HepG2 (cell line): Measurements from ENCODE around the gene TAS2R13. TPM values are rescaled to one million over a fixed set of nuclear protein-coding genes. Genes with fewer than 3 reads are reported as not detected.

Source experiments
- ATAC-seq: fragments of 200-7000 bp; cut with Tn5 transposase; 3 replicates; pipeline ENCODE4 v1.9.1; 2020; ENCODE audit warnings: mild to moderate bottlenecking, moderate library complexity
- BruUV-seq: library from RNA; stranded (reverse); fragments of 400-500 nt; replicated peaks from 2 replicates; lab custom pipeline; 2021; lab: Mats Ljungman, UMichigan
- CTCF ChIA-PET: fragments of 300-600 bp; formaldehyde crosslinking; extraction: SDS; loops from one replicate; lab custom pipeline; 2021; ENCODE audit warnings: low total read pairs, inconsistent platforms, low intra/inter-chr PET ratio; lab: Yijun Ruan, JAX
- POLR2A ChIA-PET: fragments of 350-600 bp; sonication (Branson Sonifier 250); formaldehyde crosslinking; loops from one replicate; lab custom pipeline; 2020; ENCODE audit warnings: antibody characterized with exemption, inconsistent platforms; lab: Yijun Ruan, JAX
- DNase-seq: peaks from one replicate; pipeline ENCODE4 v3.0.0-alpha.2; 2015; ENCODE audit warnings: low spot score
- FAIRE-seq: peaks from 3 replicates; lab custom pipeline; 2011; peaks lifted over from hg19 to GRCh38; lab: Jason Lieb, UNC
- H2AFZ ChIP-seq: one replicate; pipeline ENCODE4 v1.6.1; 2011; ENCODE audit warnings: low read length, inconsistent platforms
- H3K27ac ChIP-seq: fragments of 300-600 bp; 3 replicates; pipeline ENCODE4 v1.8.0; 2011; ENCODE audit warnings: mixed run types, mild to moderate bottlenecking, mixed read lengths, low read length, inconsistent platforms; ENCODE audit not compliant: insufficient read depth; ENCODE audit errors: extremely low read length
- H3K27me3 ChIP-seq, 2 experiments: fragments of 200-600 bp in 1 of 2; 2 replicates in 1 of 2; 3 replicates in 1 of 2; pipeline versions ENCODE4 v1.6.0 to v1.8.0; 2011; ENCODE audit warnings: low read length in 2 of 2, mild to moderate bottlenecking in 2 of 2, moderate library complexity in 2 of 2, inconsistent platforms in 1 of 2; ENCODE audit not compliant: insufficient read depth in 2 of 2, control insufficient read depth in 1 of 2
- H3K36me3 ChIP-seq, 2 experiments: fragments of 200-600 bp in 1 of 2; replicated peaks in 1 of 2; 2 replicates in 1 of 2; 3 replicates in 1 of 2; pipeline versions ENCODE4 v1.5.1 to v1.8.0; 2011; ENCODE audit warnings: low read length in 2 of 2, inconsistent platforms in 1 of 2; ENCODE audit not compliant: insufficient read depth in 2 of 2, control insufficient read depth in 1 of 2
- H3K4me1 ChIP-seq: 2 replicates; pipeline ENCODE4 v1.5.1; 2012; ENCODE audit warnings: low read length, inconsistent platforms; ENCODE audit not compliant: insufficient read depth
- H3K4me2 ChIP-seq: 2 replicates; pipeline ENCODE4 v1.6.0; 2011; ENCODE audit warnings: low read depth, low read length, inconsistent platforms
- H3K4me3 ChIP-seq, 3 experiments: fragments of 200-600 bp in 1 of 3; sonication (generic), shearing (Covaris generic) in 1 of 3; replicated peaks in 1 of 3; 2 replicates each; pipeline ENCODE4 v1.5.1; 2011 to 2016; ENCODE audit warnings: low read length in 3 of 3, inconsistent platforms in 2 of 3, low read depth in 2 of 3, mild to moderate bottlenecking in 2 of 3, control low read depth in 1 of 3, mixed read lengths in 1 of 3; ENCODE audit not compliant: insufficient read depth in 1 of 3
- H3K79me2 ChIP-seq: one replicate; pipeline ENCODE4 v1.6.1; 2011; ENCODE audit warnings: low read length, inconsistent platforms; ENCODE audit not compliant: insufficient read depth
- H3K9ac ChIP-seq: 2 replicates; pipeline ENCODE4 v1.6.0; 2011; ENCODE audit warnings: mild to moderate bottlenecking, low read depth, low read length, inconsistent platforms; ENCODE audit not compliant: insufficient read depth
- H3K9me3 ChIP-seq: 2 replicates; pipeline ENCODE4 v1.5.1; 2012; ENCODE audit warnings: mild to moderate bottlenecking, low read length
- H4K20me1 ChIP-seq: 2 replicates; pipeline ENCODE4 v1.6.0; 2011; ENCODE audit warnings: inconsistent platforms, mild to moderate bottlenecking, low read length, moderate library complexity; ENCODE audit not compliant: insufficient read depth
- CEBPG ChIP-seq: IDR thresholded peaks from 2 replicates; pipeline ENCODE4 v1.6.1; 2016
- MAFF ChIP-seq: IDR thresholded peaks from 2 replicates; pipeline ENCODE4 v1.6.1; 2011; ENCODE audit warnings: low read depth, low read length, improper control_type of control experiment
- MAFK ChIP-seq, 2 experiments: IDR thresholded peaks in 1 of 2; conservative IDR thresholded peaks in 1 of 2; 2 replicates each; pipeline ENCODE4 v1.6.1; 2011; ENCODE audit warnings: improper control_type of control experiment in 2 of 2, low read length in 2 of 2
- NFE2L2 ChIP-seq: fragments of 150-350 bp; IDR thresholded peaks from 2 replicates; pipeline ENCODE4 v1.6.1; 2014; ENCODE audit warnings: low read length
- ZBTB42 ChIP-seq: sonication (generic); formaldehyde crosslinking; IDR thresholded peaks from 2 replicates; pipeline ENCODE4 v1.5.0; 2020; ENCODE audit warnings: mild to moderate bottlenecking, missing genetic modification reagents
- ZFP82 ChIP-seq: sonication (generic); formaldehyde crosslinking; IDR thresholded peaks from 2 replicates; pipeline ENCODE4 v1.5.1; 2020; ENCODE audit warnings: mild to moderate bottlenecking, missing genetic modification reagents, borderline replicate concordance
- ZKSCAN5 ChIP-seq: sonication (generic); formaldehyde crosslinking; IDR thresholded peaks from 2 replicates; pipeline ENCODE4 v1.5.1; 2020; ENCODE audit warnings: mild to moderate bottlenecking, missing genetic modification reagents
- ZNF567 ChIP-seq: sonication (generic); formaldehyde crosslinking; IDR thresholded peaks from 2 replicates; pipeline ENCODE4 v1.8.1; 2023; ENCODE audit warnings: mild to moderate bottlenecking, missing genetic modification reagents, borderline replicate concordance
- ZNF574 ChIP-seq: sonication (generic); formaldehyde crosslinking; IDR thresholded peaks from 2 replicates; pipeline ENCODE4 v1.4.0; 2020; ENCODE audit warnings: missing genetic modification reagents
- ZNF709 ChIP-seq: sonication (generic); formaldehyde crosslinking; IDR thresholded peaks from 2 replicates; pipeline ENCODE4 v1.5.0; 2020; ENCODE audit warnings: mild to moderate bottlenecking, missing genetic modification reagents
- ZNF749 ChIP-seq: sonication (generic); formaldehyde crosslinking; IDR thresholded peaks from 2 replicates; pipeline ENCODE4 v1.8.0; 2022; ENCODE audit warnings: mild to moderate bottlenecking, missing genetic modification reagents, moderate library complexity, borderline replicate concordance
- WGBS: methylation state at CpG from one replicate; pipeline ENCODE4 v1.1.6; 2017; ENCODE audit warnings: low lambda C conversion rate; 5-methylcytosine and 5-hydroxymethylcytosine counted together
- in situ Hi-C: cut with HindIII; loops from 2 replicates; pipeline ENCODE4 v1.10.0; 2017; ENCODE audit warnings: low pct_unique_long_range_greater_than_20kb; ENCODE audit not compliant: extremely low pct_ligation_motif_present
- intact Hi-C: fragments of 100-400 bp; cut with micrococcal nuclease; formaldehyde crosslinking; loops from one replicate; pipeline ENCODE4 v1.10.0; 2022; ENCODE audit not compliant: unreplicated experiment
- polyA plus RNA-seq, 8 experiments: library from polyadenylated mRNA; depleted of rRNA in 3 of 8; stranded (reverse) in 7 of 8; unstranded in 1 of 8; fragments of >200 nt; fragmentation: Illumina TruSeq in 4 of 8; extraction: Trizol in 4 of 8; gene quantifications; 2 replicates each; pipeline versions ENCODE4 v1.2.1 to v1.2.3, GENCODE V29; 2011 to 2016; ENCODE audit warnings: low read depth in 4 of 8, missing spikeins in 1 of 8, mixed read lengths in 1 of 8; ENCODE audit not compliant: insufficient read depth in 1 of 8
- total RNA-seq, 5 experiments: library from RNA; depleted of rRNA; stranded (reverse); fragments of >200 nt; fragmentation: Illumina TruSeq; extraction: Trizol; gene quantifications; 2 replicates each; pipeline ENCODE4 v1.2.3, GENCODE V29; 2016; ENCODE audit warnings: low read depth in 1 of 5

The TAS2R13 gene
- total and polyA plus RNA-seq, 2 of the 13 experiments (the other 11 are each of a cell fraction or from before 2014, with no cell fraction given): 0.33 to 1.3 TPM

GRCh38 chr12:10926269-10926668, 16.9 kb upstream of the TAS2R13 start:
- POLR2A ChIA-PET: no interaction called here
- peaks cover 24% of the 10 kb centered on the region for H3K4me1 ChIP-seq
- no peak overlapping the region for H3K4me3 ChIP-seq
- ATAC-seq (no peak), DNase-seq (no peak)
- no peak overlapping the region for H3K9ac ChIP-seq
- H3K27ac ChIP-seq: no peak overlapping the region
- H3K9me3 ChIP-seq: no peaks in the 10 kb centered on the region
- H3K79me2 ChIP-seq: no peaks in the 10 kb centered on the region
- WGBS: over 99% methylated on average over 5 of the region's 5 CpGs
- in situ Hi-C loops: no loop called here
- no peak for TF ChIP-seq ZBTB42
- no peak for TF ChIP-seq ZNF567 (CRISPR knock-in tag)
- TF ChIP-seq CEBPG (CRISPR knock-in tag): no peak
- peak; percentile 37; the same call in 1 of the 2 replicates for TF ChIP-seq NFE2L2
- no peak for TF ChIP-seq ZKSCAN5 (CRISPR knock-in tag)
- no peak for TF ChIP-seq ZFP82 (CRISPR knock-in tag)
- no peak for TF ChIP-seq ZNF749 (CRISPR knock-in tag)
- peak; percentile 93 to 96 for TF ChIP-seq MAFK (conservative IDR thresholded peaks at IDR 0.05 in 1 of 2, IDR thresholded peaks at IDR 0.05 in 1 of 2; ENCODE audit: low read length in 2 of 2)
- no peak for TF ChIP-seq ZNF709 (CRISPR knock-in tag)
- TF ChIP-seq ZNF574 (CRISPR knock-in tag): no peak
- peak; percentile 94 for TF ChIP-seq MAFF
- TF ChIP-seq, all 625 proteins: peak for 3
- no peak for FAIRE-seq
- no peaks in the 10 kb centered on the region for H3K36me3 ChIP-seq
- intact Hi-C loops: no loop called here
- no peaks in the 10 kb centered on the region for H4K20me1 ChIP-seq
- no peak overlapping the region for H3K4me2 ChIP-seq
- H2AFZ ChIP-seq: no peak overlapping the region
- CTCF ChIA-PET: no interaction called here
- H3K27me3 ChIP-seq: no peaks in the 10 kb centered on the region
- BruUV-seq: no TSS peak
